D721Med (cell line): ENCODE measurements around the gene UNC119.

Source experiments
- DNase-seq: peaks from one replicate; pipeline ENCODE4 v3.0.0; 2011; ENCODE audit warnings: low spot score; ENCODE audit not compliant: insufficient read length
- FAIRE-seq: peaks from 2 replicates; lab custom pipeline; 2011; peaks lifted over from hg19 to GRCh38; lab: Jason Lieb, UNC
- TF ChIP-seq, protein P1 (sequence below): IDR thresholded peaks from 2 replicates; pipeline ENCODE4 v1.5.1; 2012; ENCODE audit warnings: mild to moderate bottlenecking, control low read depth; ENCODE audit not compliant: insufficient read depth; ENCODE audit errors: missing control alignments

Gene UNC119

GRCh38 chr17:28521311-28522085 lies 30.9 kb downstream of the UNC119 start:
- DNase-seq (no peak), FAIRE-seq (no peak)
- TF ChIP-seq, protein P1, sequence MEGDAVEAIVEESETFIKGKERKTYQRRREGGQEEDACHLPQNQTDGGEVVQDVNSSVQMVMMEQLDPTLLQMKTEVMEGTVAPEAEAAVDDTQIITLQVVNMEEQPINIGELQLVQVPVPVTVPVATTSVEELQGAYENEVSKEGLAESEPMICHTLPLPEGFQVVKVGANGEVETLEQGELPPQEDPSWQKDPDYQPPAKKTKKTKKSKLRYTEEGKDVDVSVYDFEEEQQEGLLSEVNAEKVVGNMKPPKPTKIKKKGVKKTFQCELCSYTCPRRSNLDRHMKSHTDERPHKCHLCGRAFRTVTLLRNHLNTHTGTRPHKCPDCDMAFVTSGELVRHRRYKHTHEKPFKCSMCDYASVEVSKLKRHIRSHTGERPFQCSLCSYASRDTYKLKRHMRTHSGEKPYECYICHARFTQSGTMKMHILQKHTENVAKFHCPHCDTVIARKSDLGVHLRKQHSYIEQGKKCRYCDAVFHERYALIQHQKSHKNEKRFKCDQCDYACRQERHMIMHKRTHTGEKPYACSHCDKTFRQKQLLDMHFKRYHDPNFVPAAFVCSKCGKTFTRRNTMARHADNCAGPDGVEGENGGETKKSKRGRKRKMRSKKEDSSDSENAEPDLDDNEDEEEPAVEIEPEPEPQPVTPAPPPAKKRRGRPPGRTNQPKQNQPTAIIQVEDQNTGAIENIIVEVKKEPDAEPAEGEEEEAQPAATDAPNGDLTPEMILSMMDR: no peak

DNA sequence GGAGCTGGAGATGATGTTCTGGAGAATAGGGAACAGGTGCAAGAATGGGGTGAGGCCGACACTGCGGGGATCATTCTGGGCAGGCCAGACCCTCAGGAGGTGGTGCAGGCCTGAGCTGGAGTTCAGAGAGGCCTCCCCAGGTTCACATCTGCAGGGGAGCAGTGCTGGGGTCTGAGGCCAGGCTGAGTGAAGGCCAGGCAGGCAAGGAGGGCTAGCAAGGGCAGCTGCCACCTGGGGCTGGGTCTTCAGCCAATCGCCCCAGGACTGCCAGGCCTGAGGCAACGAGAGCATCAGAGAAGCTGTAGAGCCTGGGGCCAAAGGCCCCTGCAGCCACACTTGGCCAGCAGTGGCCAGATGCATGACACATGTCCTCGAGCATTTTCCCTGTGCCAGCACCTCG lies 31.7 kb downstream of the UNC119 start:
- DNase-seq (no peak), FAIRE-seq (no peak)
- TF ChIP-seq, protein P1: no peak

GRCh38 chr17:28519236-28519635 lies 33.2 kb downstream of the UNC119 start:
- FAIRE-seq (no peak), DNase-seq (no peak)
- TF ChIP-seq, protein P1: no peak

DNA sequence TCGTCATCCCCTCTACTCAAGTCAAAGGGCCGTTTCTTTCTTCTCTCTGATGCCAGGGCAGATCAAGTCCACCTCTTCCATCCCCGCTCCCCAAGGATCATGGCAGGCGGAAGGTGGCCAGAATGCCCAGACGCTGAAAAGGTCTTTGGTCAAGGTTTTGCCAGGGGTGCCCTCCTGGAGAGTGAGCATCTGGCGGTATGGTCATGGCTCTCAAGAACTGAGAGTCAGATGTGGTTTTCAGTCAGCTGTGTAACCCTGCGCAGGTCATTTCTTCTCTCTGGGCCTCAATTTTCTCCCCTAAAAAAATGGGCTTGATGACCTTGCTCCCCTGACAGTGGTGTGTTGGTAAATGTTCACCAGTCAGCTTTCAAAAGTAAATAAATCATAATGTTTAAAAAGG lies 33.8 kb downstream of the UNC119 start:
- no peak for FAIRE-seq

DNA sequence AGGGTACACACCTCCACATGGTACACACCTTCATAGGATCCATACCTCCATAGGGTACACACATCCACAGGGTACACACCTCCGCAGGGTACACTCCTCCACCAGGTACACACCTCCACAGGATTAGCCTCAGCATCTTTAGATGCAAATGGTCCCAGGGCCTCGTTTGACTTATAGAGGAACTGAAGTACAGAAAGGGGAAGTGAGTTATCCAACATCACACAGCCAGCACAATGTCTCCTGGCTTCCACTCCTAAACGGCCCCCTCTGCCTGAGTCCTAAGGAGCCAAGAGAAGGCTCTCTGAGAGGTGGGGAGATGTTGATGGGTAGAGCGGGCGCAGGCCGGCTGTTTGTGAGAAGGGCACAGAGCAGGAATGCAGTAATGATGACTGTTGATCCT lies 34.3 kb downstream of the UNC119 start:
- no peak for DNase-seq
- no peak for FAIRE-seq

More for the DNA sequence above, 33.8 kb downstream of the UNC119 start:
- DNase-seq: no peak
- TF ChIP-seq, protein P1: no peak

GRCh38 chr17:28515518-28515917 lies 36.9 kb downstream of the UNC119 start:
- DNase-seq: no peak
- TF ChIP-seq, protein P1: no peak
- FAIRE-seq: no peak

More for the DNA sequence above, 34.3 kb downstream of the UNC119 start:
- TF ChIP-seq, protein P1: no peak

- TF ChIP-seq, protein P1: no peak
- FAIRE-seq (no peak), DNase-seq (no peak)
These were observed 37.8 kb downstream of the UNC119 start for GRCh38 chr17:28514561-28515002.
